ENCODE results near the gene FOSL1. TPM values are rescaled to one million over a fixed set of nuclear protein-coding genes. Genes with fewer than 3 reads are reported as not detected.

The FOSL1 gene
- total RNA-seq, 2 donors from 2014 or later: 1.8 TPM; not detected in 1

DNA sequence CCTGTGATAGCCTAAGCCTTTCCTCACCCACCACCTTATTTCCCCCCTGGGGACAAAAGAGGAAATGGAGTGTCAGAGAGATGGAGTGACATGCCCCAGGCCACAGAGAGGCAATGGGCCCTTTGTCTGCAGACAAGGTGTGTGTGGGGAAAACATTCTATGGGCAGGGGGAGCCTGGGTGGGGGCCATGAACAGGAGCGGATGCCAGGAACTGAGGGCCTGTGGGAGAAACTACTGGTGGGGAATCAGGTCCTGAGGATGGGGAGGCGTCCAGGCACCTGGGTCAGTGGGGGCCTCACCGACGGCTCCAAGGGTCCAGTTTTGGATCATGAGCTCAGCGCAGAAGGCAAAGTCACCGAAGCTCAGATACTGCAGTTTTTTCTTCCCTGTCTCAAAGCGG is 15.0 kb downstream of the FOSL1 start:
- WGBS, 2 experiments (ENCODE audit: insufficient coverage in 1 of 2, insufficient read length in 1 of 2): 96 to 97% methylated on average over 6 to 7 of the region's 7 CpGs
- H3K9ac ChIP-seq (ENCODE audit: extremely low read depth, low read length, poor library complexity, severe bottlenecking): no peak overlapping the region
- H3K4me3 Mint-ChIP-seq: no peak overlapping the region

DNA sequence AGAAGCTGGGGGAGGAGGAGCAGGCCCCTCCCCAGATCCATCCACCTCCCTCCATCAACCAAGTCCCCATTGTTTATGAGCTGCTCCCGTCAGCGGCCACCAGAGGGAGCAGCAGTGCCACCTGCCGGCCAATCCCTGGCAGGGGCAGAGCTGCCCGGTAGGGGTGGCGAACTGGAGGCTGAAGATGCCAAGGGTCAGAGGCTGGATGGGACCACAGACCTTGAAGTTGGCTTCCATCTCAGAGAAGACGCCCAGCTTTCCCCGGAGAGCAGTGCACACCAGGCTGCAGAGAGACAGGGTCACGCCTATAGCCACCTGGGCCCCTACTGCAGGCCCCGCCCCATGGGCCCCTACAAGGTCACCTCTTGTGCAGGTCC is 15.5 kb downstream of the FOSL1 start:
- H3K27ac Mint-ChIP-seq: no peak overlapping the region
- no peak overlapping the region for H3K4me3 Mint-ChIP-seq
- Histone ChIP-seq H3K4me3 (ENCODE audit: low read length) (no peak overlapping the region), H3K36me3 (ENCODE audit: control insufficient read depth, insufficient read depth, low read length) (peaks cover 39% of the 10 kb centered on the region), H3K27ac (ENCODE audit: low read depth, low read length) (no peak overlapping the region), H3K9me3 (ENCODE audit: control insufficient read depth, low read length) (no peaks in the 10 kb centered on the region), H3K4me1 (ENCODE audit: control insufficient read depth, insufficient read depth, low read length) (no peaks in the 10 kb centered on the region), H3K9ac (ENCODE audit: extremely low read depth, low read length, poor library complexity, severe bottlenecking) (no peak overlapping the region), H3K27me3 (ENCODE audit: control insufficient read depth, insufficient read depth, low read length, poor library complexity, severe bottlenecking) (no peaks in the 10 kb centered on the region)
- peak; percentile 94 for DNase-seq
- TF ChIP-seq, protein P1, sequence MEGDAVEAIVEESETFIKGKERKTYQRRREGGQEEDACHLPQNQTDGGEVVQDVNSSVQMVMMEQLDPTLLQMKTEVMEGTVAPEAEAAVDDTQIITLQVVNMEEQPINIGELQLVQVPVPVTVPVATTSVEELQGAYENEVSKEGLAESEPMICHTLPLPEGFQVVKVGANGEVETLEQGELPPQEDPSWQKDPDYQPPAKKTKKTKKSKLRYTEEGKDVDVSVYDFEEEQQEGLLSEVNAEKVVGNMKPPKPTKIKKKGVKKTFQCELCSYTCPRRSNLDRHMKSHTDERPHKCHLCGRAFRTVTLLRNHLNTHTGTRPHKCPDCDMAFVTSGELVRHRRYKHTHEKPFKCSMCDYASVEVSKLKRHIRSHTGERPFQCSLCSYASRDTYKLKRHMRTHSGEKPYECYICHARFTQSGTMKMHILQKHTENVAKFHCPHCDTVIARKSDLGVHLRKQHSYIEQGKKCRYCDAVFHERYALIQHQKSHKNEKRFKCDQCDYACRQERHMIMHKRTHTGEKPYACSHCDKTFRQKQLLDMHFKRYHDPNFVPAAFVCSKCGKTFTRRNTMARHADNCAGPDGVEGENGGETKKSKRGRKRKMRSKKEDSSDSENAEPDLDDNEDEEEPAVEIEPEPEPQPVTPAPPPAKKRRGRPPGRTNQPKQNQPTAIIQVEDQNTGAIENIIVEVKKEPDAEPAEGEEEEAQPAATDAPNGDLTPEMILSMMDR (conservative IDR thresholded peaks at IDR 0.05): peak; percentile 100
- WGBS, 2 experiments (ENCODE audit: insufficient coverage in 1 of 2, insufficient read length in 1 of 2): 38% methylated on average over 9 of the region's 9 CpGs; no CpG with 5 or more reads in 1 of the 2 experiments
- peaks cover 8% of the 10 kb centered on the region for H3K27me3 Mint-ChIP-seq (ENCODE audit: insufficient read depth)
- H3K4me1 Mint-ChIP-seq: peaks cover 23% of the 10 kb centered on the region
- H3K9me3 Mint-ChIP-seq: no peaks in the 10 kb centered on the region
- peaks cover 44% of the 10 kb centered on the region for H3K36me3 Mint-ChIP-seq (ENCODE audit: low read depth)

More for the DNA sequence above, 15.0 kb downstream of the FOSL1 start:
- DNase-seq: no peak
- TF ChIP-seq, protein P1 (conservative IDR thresholded peaks at IDR 0.05): no peak
- Mint-ChIP-seq H3K27ac (no peak overlapping the region), H3K36me3 (ENCODE audit: low read depth) (peaks cover 44% of the 10 kb centered on the region), H3K9me3 (no peaks in the 10 kb centered on the region), H3K27me3 (ENCODE audit: insufficient read depth) (peaks cover 13% of the 10 kb centered on the region), H3K4me1 (peaks cover 28% of the 10 kb centered on the region)
- Histone ChIP-seq H3K4me1 (ENCODE audit: control insufficient read depth, insufficient read depth, low read length) (no peaks in the 10 kb centered on the region), H3K27me3 (ENCODE audit: control insufficient read depth, insufficient read depth, low read length, poor library complexity, severe bottlenecking) (no peaks in the 10 kb centered on the region), H3K9me3 (ENCODE audit: control insufficient read depth, low read length) (no peaks in the 10 kb centered on the region), H3K36me3 (ENCODE audit: control insufficient read depth, insufficient read depth, low read length) (peaks cover 39% of the 10 kb centered on the region), H3K27ac (ENCODE audit: low read depth, low read length) (no peak overlapping the region), H3K4me3 (ENCODE audit: low read length) (no peak overlapping the region)

DNA sequence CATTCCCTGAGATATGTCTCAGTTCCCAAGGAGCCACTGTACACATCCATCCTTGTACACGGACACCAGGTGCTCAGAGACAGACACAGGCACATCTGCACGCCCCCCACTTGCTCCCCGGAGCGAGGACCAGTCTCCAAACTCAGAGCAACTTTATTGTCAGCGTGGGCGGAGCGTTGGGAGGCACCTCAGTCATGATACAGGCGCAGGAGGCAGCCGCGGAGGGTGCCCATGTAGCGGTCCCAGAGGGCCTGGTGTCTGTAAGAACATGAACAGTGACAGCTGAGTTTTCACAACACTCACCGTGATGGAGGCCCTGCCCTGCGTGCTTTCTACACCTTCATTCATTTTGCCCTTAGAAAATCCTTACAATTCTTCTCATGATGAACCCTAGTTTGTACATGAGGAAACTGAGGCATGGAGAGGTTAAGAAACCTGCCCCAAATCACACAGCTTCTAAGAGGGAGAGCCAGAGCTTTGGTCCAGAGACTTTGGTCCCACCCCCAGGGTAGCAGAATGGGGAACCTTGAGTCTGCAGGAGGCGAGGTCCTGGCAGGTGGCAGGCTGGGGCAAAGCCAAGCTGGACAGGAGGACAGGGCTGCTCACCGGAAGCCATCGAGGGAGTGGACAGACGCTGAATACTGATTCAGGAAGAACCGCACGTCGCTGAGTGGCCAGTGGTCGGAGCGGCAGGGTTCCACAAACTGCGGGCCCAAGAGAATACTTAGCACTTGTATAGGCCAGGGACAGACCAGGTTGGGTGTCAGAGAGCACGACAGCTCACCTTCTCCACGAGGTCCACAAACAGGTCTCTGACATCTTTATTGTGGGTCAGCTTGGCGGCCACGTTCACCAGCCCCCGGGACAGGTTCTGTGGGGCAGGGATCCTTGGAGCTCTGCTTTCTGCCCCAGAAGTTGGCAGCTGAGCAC is 16.1 kb downstream of the FOSL1 start:
- no peak overlapping the region for H3K4me3 Mint-ChIP-seq
- peaks cover 1% of the 10 kb centered on the region for H3K27me3 Mint-ChIP-seq (ENCODE audit: insufficient read depth)
- TF ChIP-seq, protein P1 (conservative IDR thresholded peaks at IDR 0.05): no peak
- H3K27me3 ChIP-seq (ENCODE audit: control insufficient read depth, insufficient read depth, low read length, poor library complexity, severe bottlenecking): no peaks in the 10 kb centered on the region
- DNase-seq: no peak
- H3K36me3 ChIP-seq (ENCODE audit: control insufficient read depth, insufficient read depth, low read length): peaks cover 39% of the 10 kb centered on the region
- no peak overlapping the region for H3K27ac ChIP-seq (ENCODE audit: low read depth, low read length)
- H3K4me3 ChIP-seq (ENCODE audit: low read length): no peak overlapping the region
- peaks cover 18% of the 10 kb centered on the region for H3K4me1 Mint-ChIP-seq
- H3K9me3 Mint-ChIP-seq: no peaks in the 10 kb centered on the region
- H3K4me1 ChIP-seq (ENCODE audit: control insufficient read depth, insufficient read depth, low read length): no peaks in the 10 kb centered on the region
- H3K9me3 ChIP-seq (ENCODE audit: control insufficient read depth, low read length): no peaks in the 10 kb centered on the region
- 91 to 94% methylated on average over 28 of the region's 28 CpGs for WGBS, 2 experiments (ENCODE audit: insufficient coverage in 1 of 2, insufficient read length in 1 of 2)
- no peak overlapping the region for H3K27ac Mint-ChIP-seq
- no peak overlapping the region for H3K9ac ChIP-seq (ENCODE audit: extremely low read depth, low read length, poor library complexity, severe bottlenecking)
- peaks cover 44% of the 10 kb centered on the region for H3K36me3 Mint-ChIP-seq (ENCODE audit: low read depth)

Data from endodermal cell (in vitro differentiated cells).